MCF 10A (cell line): ENCODE measurements around the gene LRP8. TPM values are rescaled to one million over a fixed set of nuclear protein-coding genes. Genes with fewer than 3 reads are reported as not detected.

Source experiments
- BruUV-seq: library from RNA; stranded (reverse); fragments of 400-500 nt; replicated peaks from 2 replicates; lab custom pipeline; 2021; lab: Mats Ljungman, UMichigan
- CTCF ChIA-PET: fragments of 300-600 bp; sonication (Branson Sonifier 250); formaldehyde crosslinking; extraction: SDS; loops from one replicate; lab custom pipeline; 2021; ENCODE audit warnings: antibody characterized with exemption, inconsistent platforms; lab: Yijun Ruan, JAX
- POLR2A ChIA-PET: fragments of 300-600, 350-650 bp; sonication (Branson Sonifier 250); formaldehyde crosslinking; extraction: SDS; loops from one replicate; lab custom pipeline; 2020; ENCODE audit warnings: antibody characterized with exemption, inconsistent platforms; lab: Yijun Ruan, JAX
- DNase-seq: peaks from one replicate; pipeline ENCODE4 v3.0.0-alpha.2; 2018; ENCODE audit not compliant: unreplicated experiment
- H3K27ac Mint-ChIP-seq: one replicate; pipeline ENCODE4 v1.8.0; 2022; ENCODE audit warnings: mild to moderate bottlenecking, low read depth, mixed read lengths; ENCODE audit not compliant: unreplicated experiment
- H3K27me3 Mint-ChIP-seq: one replicate; pipeline ENCODE4 v1.8.0; 2022; ENCODE audit warnings: mixed read lengths; ENCODE audit not compliant: insufficient read depth, unreplicated experiment
- H3K36me3 Mint-ChIP-seq: one replicate; pipeline ENCODE4 v1.8.0; 2022; ENCODE audit warnings: mild to moderate bottlenecking, moderate library complexity, mixed read lengths; ENCODE audit not compliant: insufficient read depth, unreplicated experiment
- H3K4me1 Mint-ChIP-seq: one replicate; pipeline ENCODE4 v1.8.0; 2022; ENCODE audit warnings: mixed read lengths; ENCODE audit not compliant: insufficient read depth, unreplicated experiment
- H3K4me3 Mint-ChIP-seq: one replicate; pipeline ENCODE4 v1.8.0; 2022; ENCODE audit warnings: mild to moderate bottlenecking, moderate library complexity, mixed read lengths; ENCODE audit not compliant: unreplicated experiment
- H3K9me3 Mint-ChIP-seq: one replicate; pipeline ENCODE4 v1.8.0; 2022; ENCODE audit warnings: mixed read lengths; ENCODE audit not compliant: unreplicated experiment
- CTCF ChIP-seq: fragments of 200-600 bp; IDR thresholded peaks from one replicate; pipeline ENCODE4 v1.8.0; 2022; ENCODE audit warnings: antibody characterized with exemption, mild to moderate bottlenecking; ENCODE audit not compliant: unreplicated experiment
- intact Hi-C: fragments of 100-400 bp; cut with micrococcal nuclease; formaldehyde crosslinking; loops from 2 replicates; pipeline ENCODE4 v1.14.1; 2022
- total RNA-seq: library from RNA; stranded (reverse); gene quantifications from 2 replicates; pipeline ENCODE4 v1.2.3, GENCODE V29; 2022

The LRP8 gene
- total RNA-seq, 1 experiment from 2014 or later = 21.8 TPM

GRCh38 chr1:53292690-53293089 lies 35.2 kb downstream of the LRP8 start:
- no peak for TF ChIP-seq CTCF
- Mint-ChIP-seq H3K4me3 (no peak overlapping the region), H3K27me3 (no peaks in the 10 kb centered on the region), H3K27ac (peak overlapping the region; percentile 76), H3K9me3 (no peaks in the 10 kb centered on the region), H3K36me3 (peaks cover 9% of the 10 kb centered on the region), H3K4me1 (peaks cover 19% of the 10 kb centered on the region)
- intact Hi-C loops = loop anchor here (1.0 kb wide), 1 partner anchor 34 kb away; no protein-coding TSS in a partner anchor
- ChIA-PET POLR2A (no interaction called here), CTCF (interaction anchor here (0.6 to 6.2 kb wide), 3 partner anchors 12 to 101 kb away, joined by 3 to 43 read pairs (median 3); no protein-coding TSS in a partner anchor)
- DNase-seq = no peak
- BruUV-seq = no TSS peak

- H3K36me3 Mint-ChIP-seq = peaks cover 5% of the 10 kb centered on the region
- H3K4me3 Mint-ChIP-seq = no peak overlapping the region
- peak overlapping the region; percentile 22 for H3K27ac Mint-ChIP-seq
- H3K27me3 Mint-ChIP-seq = no peaks in the 10 kb centered on the region
- ChIA-PET CTCF (interaction anchor here (1.0 to 6.2 kb wide), 3 partner anchors 13 to 102 kb away, joined by 3 to 43 read pairs (median 4); no protein-coding TSS in a partner anchor), POLR2A (no interaction called here)
- TF ChIP-seq CTCF = no peak
- peaks cover 19% of the 10 kb centered on the region for H3K4me1 Mint-ChIP-seq
- no peaks in the 10 kb centered on the region for H3K9me3 Mint-ChIP-seq
- no TSS peak for BruUV-seq
- intact Hi-C loops = no loop called here
- DNase-seq = no peak
Observed at GRCh38 chr1:53291574-53291973, 36.3 kb downstream of the LRP8 start.

GRCh38 chr1:53288790-53289429 lies 39.0 kb downstream of the LRP8 start:
- no peak for DNase-seq
- ChIA-PET CTCF (interaction anchor here (0.5 to 3.1 kb wide), 3 partner anchors 11 to 141 kb away, joined by 3 to 17 read pairs (median 5); no protein-coding TSS in a partner anchor), POLR2A (no interaction called here)
- BruUV-seq = no TSS peak
- peaks cover 10% of the 10 kb centered on the region for H3K4me1 Mint-ChIP-seq
- peaks cover 5% of the 10 kb centered on the region for H3K36me3 Mint-ChIP-seq
- no peak overlapping the region for H3K27ac Mint-ChIP-seq
- intact Hi-C loops = no loop called here
- H3K27me3 Mint-ChIP-seq = no peaks in the 10 kb centered on the region
- no peak for TF ChIP-seq CTCF
- H3K9me3 Mint-ChIP-seq = no peaks in the 10 kb centered on the region
- H3K4me3 Mint-ChIP-seq = no peak overlapping the region

GRCh38 chr1:53288002-53288789 lies 39.7 kb downstream of the LRP8 start:
- Mint-ChIP-seq H3K27me3 (no peaks in the 10 kb centered on the region), H3K9me3 (no peaks in the 10 kb centered on the region), H3K27ac (no peak overlapping the region), H3K4me3 (no peak overlapping the region), H3K4me1 (peaks cover 7% of the 10 kb centered on the region), H3K36me3 (peaks cover 5% of the 10 kb centered on the region)
- no peak for TF ChIP-seq CTCF
- intact Hi-C loops = no loop called here
- ChIA-PET POLR2A (no interaction called here), CTCF (interaction anchor here (1.8 to 3.1 kb wide), 2 partner anchors 10 to 105 kb away, joined by 5 to 17 read pairs; no protein-coding TSS in a partner anchor)
- BruUV-seq = no TSS peak
- DNase-seq = no peak
